Left lung (tissue), 10 donors: Measurements from ENCODE around the gene HIVEP3. TPM values are rescaled to one million over a fixed set of nuclear protein-coding genes. Genes with fewer than 3 reads are reported as not detected.

ENCODE experiments used
- ATAC-seq: fragments of 200-7000 bp; cut with Tn5 transposase; one replicate; pipeline ENCODE4 v1.9.1; 2020; ENCODE audit warnings: moderate library complexity
- DNase-seq, 4 donors: peaks; one replicate each; pipeline ENCODE4 v3.0.0-alpha.2; 2013 to 2020
- H3K27ac ChIP-seq, 2 donors: fragments of 200-600 bp; sonication (generic) in 1 of 2; one replicate each; pipeline versions ENCODE4 v1.5.0 to v1.8.0; 2020 to 2021
- H3K27me3 ChIP-seq, 2 donors: fragments of 200-600 bp; sonication (generic) in 1 of 2; one replicate each; pipeline versions ENCODE4 v1.5.0 to v1.8.0; 2020 to 2021
- H3K36me3 ChIP-seq, 2 donors: fragments of 200-600 bp; sonication (generic) in 1 of 2; one replicate each; pipeline versions ENCODE4 v1.5.0 to v1.8.0; 2020 to 2021
- H3K4me1 ChIP-seq, 2 donors: fragments of 200-600 bp; one replicate each; pipeline ENCODE4 v1.8.0; 2021
- H3K4me3 ChIP-seq, 2 donors: fragments of 200-600 bp; sonication (generic) in 1 of 2; one replicate each; pipeline versions ENCODE4 v1.5.0 to v1.8.0; 2020 to 2021; ENCODE audit warnings: mild to moderate bottlenecking in 1 of 2
- H3K9me3 ChIP-seq, 2 donors: fragments of 200-600 bp; sonication (generic) in 1 of 2; one replicate each; pipeline versions ENCODE4 v1.5.0 to v1.8.0; 2020 to 2021
- CTCF ChIP-seq, 2 donors: fragments of 200-600 bp; sonication (generic) in 1 of 2; IDR thresholded peaks; one replicate each; pipeline versions ENCODE4 v1.5.0 to v1.8.0; 2021; ENCODE audit warnings: antibody characterized with exemption in 2 of 2
- intact Hi-C, 2 donors: fragments of 100-400 bp; cut with DNase I; formaldehyde crosslinking; loops; one replicate each; pipeline versions ENCODE4 v1.11.2 to v1.14.2; 2022
- polyA plus RNA-seq, 6 donors: library from polyadenylated mRNA; unstranded; fragments of 120-200 nt; gene quantifications; one replicate each; pipeline ENCODE4 v1.2.1, GENCODE V29; 2013; ENCODE audit not compliant: insufficient read length in 6 of 6
- total RNA-seq, 2 donors: library from RNA; stranded (reverse); fragmentation: NEBNext Ultra II Directional; extraction: Animal tissue kit (Norgen Biotek cat#: 25700); gene quantifications; one replicate each; pipeline ENCODE4 v1.2.1, GENCODE V29; 2021
- donor health status: DM: no; HTN: yes; CAD: no.
- donor health status: DM: no; HTN: no; CAD: no.

HIVEP3 gene
- total and polyA plus RNA-seq, 8 donors, result 6.0 to 15.6 (median 7.4) TPM

GRCh38 chr1:41894808-41895483 lies 23.8 kb downstream of the HIVEP3 start:
- peaks cover 18 to 51% of the 10 kb centered on the region in 2 donors for H3K4me1 ChIP-seq
- intact Hi-C loops, result no loop called here
- H3K27me3 ChIP-seq, result no peaks in the 10 kb centered on the region
- ATAC-seq (no peak), DNase-seq (no peak)
- no peaks in the 10 kb centered on the region for H3K9me3 ChIP-seq
- peak overlapping the region in 1 of 2 donors; percentile 1 for H3K27ac ChIP-seq
- no peaks in the 10 kb centered on the region for H3K36me3 ChIP-seq
- H3K4me3 ChIP-seq, result no peak overlapping the region
- TF ChIP-seq CTCF (IDR thresholded peaks at IDR 0.05), result no peak

GRCh38 chr1:41894101-41894807 lies 24.5 kb downstream of the HIVEP3 start:
- DNase-seq (no peak), ATAC-seq (no peak)
- peaks cover 18 to 49% of the 10 kb centered on the region in 2 donors for H3K4me1 ChIP-seq
- H3K9me3 ChIP-seq, result no peaks in the 10 kb centered on the region
- H3K36me3 ChIP-seq, result no peaks in the 10 kb centered on the region
- H3K27ac ChIP-seq, result peak overlapping the region in 1 of 2 donors; percentile 1
- intact Hi-C loops, result no loop called here
- H3K4me3 ChIP-seq, result no peak overlapping the region
- H3K27me3 ChIP-seq, result no peaks in the 10 kb centered on the region
- TF ChIP-seq CTCF (IDR thresholded peaks at IDR 0.05), result no peak

- no peak for TF ChIP-seq CTCF (IDR thresholded peaks at IDR 0.05)
- no peaks in the 10 kb centered on the region for H3K9me3 ChIP-seq
- H3K27me3 ChIP-seq, result no peaks in the 10 kb centered on the region
- DNase-seq, result peak in 1 of 4 donors; percentile 61
- no peaks in the 10 kb centered on the region for H3K36me3 ChIP-seq
- intact Hi-C loops, result no loop called here
- H3K4me3 ChIP-seq, result no peak overlapping the region
- H3K27ac ChIP-seq, result peak overlapping the region; percentile 77 to 81
- H3K4me1 ChIP-seq, result peaks cover 18 to 37% of the 10 kb centered on the region in 2 donors
- ATAC-seq, result no peak
Measured at GRCh38 chr1:41892301-41892781, 26.4 kb downstream of the HIVEP3 start.

- no peaks in the 10 kb centered on the region for H3K36me3 ChIP-seq
- H3K4me1 ChIP-seq, result peaks cover 18 to 37% of the 10 kb centered on the region in 2 donors
- peak in 2 of 4 donors; percentile 87 to 88 for DNase-seq
- TF ChIP-seq CTCF (IDR thresholded peaks at IDR 0.05), result peak in 1 of 2 donors; percentile 11
- H3K4me3 ChIP-seq, result peak overlapping the region; percentile 19 to 30
- no peaks in the 10 kb centered on the region for H3K27me3 ChIP-seq
- intact Hi-C loops, result no loop called here
- peak overlapping the region; percentile 77 to 81 for H3K27ac ChIP-seq
- H3K9me3 ChIP-seq, result no peaks in the 10 kb centered on the region
- peak; percentile 82 for ATAC-seq
Measured at GRCh38 chr1:41891199-41891896, 27.4 kb downstream of the HIVEP3 start.

- no peaks in the 10 kb centered on the region for H3K9me3 ChIP-seq
- H3K27ac ChIP-seq, result peak overlapping the region; percentile 77 to 81
- no peaks in the 10 kb centered on the region for H3K27me3 ChIP-seq
- H3K4me1 ChIP-seq, result peaks cover 18 to 35% of the 10 kb centered on the region in 2 donors
- no peaks in the 10 kb centered on the region for H3K36me3 ChIP-seq
- peak overlapping the region in 1 of 2 donors; percentile 30 for H3K4me3 ChIP-seq
- intact Hi-C loops, result no loop called here
- no peak for DNase-seq
- peak; percentile 80 for ATAC-seq
- TF ChIP-seq CTCF (IDR thresholded peaks at IDR 0.05), result no peak
Measured at GRCh38 chr1:41890825-41891198, 27.9 kb downstream of the HIVEP3 start.
